Mesenteric fat pad (tissue), 1 donor: ENCODE measurements around the gene TNFRSF14. TPM values are rescaled to one million over a fixed set of nuclear protein-coding genes. Genes with fewer than 3 reads are reported as not detected.
A peak's percentile ranks its signal among the peaks of the same experiment; 100 is the strongest.
"Not testable (repeated sequence)": the region's sequence is repeated elsewhere in the genome, so short reads cannot be mapped to it uniquely, and the experiment has no call there.

Experiments used
- DNase-seq: peaks from one replicate; pipeline ENCODE4 v3.0.0-alpha.2; 2020; ENCODE audit warnings: low spot score
- total RNA-seq: library from RNA; stranded (reverse); fragmentation: NEBNext Ultra II Directional; extraction: Animal tissue kit (Norgen Biotek cat#: 25700); gene quantifications from one replicate; pipeline ENCODE4 v1.2.1, GENCODE V29; 2021
- donor health status: DM: yes; HTN: yes; CAD: no.

The TNFRSF14 gene
- total RNA-seq, 1 donor from 2014 or later: 53.7 TPM

- no peak for DNase-seq
Observed at GRCh38 chr1:2538376-2538775, 17.8 kb upstream of the TNFRSF14 start.

- DNase-seq: no peak
Observed at GRCh38 chr1:2538872-2539271, 17.3 kb upstream of the TNFRSF14 start.

- DNase-seq: no peak
Observed at GRCh38 chr1:2539312-2539907, 16.8 kb upstream of the TNFRSF14 start.

- no peak for DNase-seq
Observed at GRCh38 chr1:2540816-2541492, 15.2 kb upstream of the TNFRSF14 start.

GRCh38 chr1:2541619-2542245, 14.4 kb upstream of the TNFRSF14 start:
- no peak for DNase-seq

- DNase-seq: no peak
Observed at GRCh38 chr1:2542246-2542915, 13.8 kb upstream of the TNFRSF14 start.

GRCh38 chr1:2543543-2544092, 12.6 kb upstream of the TNFRSF14 start:
- no peak for DNase-seq

- no peak for DNase-seq
Observed at GRCh38 chr1:2544093-2544874, 11.9 kb upstream of the TNFRSF14 start.

GRCh38 chr1:2544875-2545640, 11.1 kb upstream of the TNFRSF14 start:
- DNase-seq: no peak

GRCh38 chr1:2545754-2546514, 10.2 kb upstream of the TNFRSF14 start:
- peak; percentile 93 for DNase-seq

GRCh38 chr1:2546515-2547209, 9.5 kb upstream of the TNFRSF14 start:
- DNase-seq: peak; percentile 93

GRCh38 chr1:2547210-2548067, 8.7 kb upstream of the TNFRSF14 start:
- DNase-seq: no peak

- no peak for DNase-seq
Observed at GRCh38 chr1:2548068-2548589, 8.0 kb upstream of the TNFRSF14 start.

- not testable (repeated sequence) for DNase-seq
Observed at GRCh38 chr1:2549367-2550029, 6.7 kb upstream of the TNFRSF14 start.

GRCh38 chr1:2550309-2550861, 5.8 kb upstream of the TNFRSF14 start:
- DNase-seq: not testable (repeated sequence)

- not testable (repeated sequence) for DNase-seq
Observed at GRCh38 chr1:2551544-2551943, 4.6 kb upstream of the TNFRSF14 start.

- DNase-seq: no peak
Observed at GRCh38 chr1:2552189-2552588, 4.0 kb upstream of the TNFRSF14 start.
